NCI-H446 treated with DMSO at 0.1 percent for 48 hours (cell line): ENCODE measurements around the gene WHRN.

ENCODE experiments used
- DNase-seq: peaks from one replicate; lab custom pipeline; 2025; lab: John Stamatoyannopoulos, UW

WHRN gene

DNA sequence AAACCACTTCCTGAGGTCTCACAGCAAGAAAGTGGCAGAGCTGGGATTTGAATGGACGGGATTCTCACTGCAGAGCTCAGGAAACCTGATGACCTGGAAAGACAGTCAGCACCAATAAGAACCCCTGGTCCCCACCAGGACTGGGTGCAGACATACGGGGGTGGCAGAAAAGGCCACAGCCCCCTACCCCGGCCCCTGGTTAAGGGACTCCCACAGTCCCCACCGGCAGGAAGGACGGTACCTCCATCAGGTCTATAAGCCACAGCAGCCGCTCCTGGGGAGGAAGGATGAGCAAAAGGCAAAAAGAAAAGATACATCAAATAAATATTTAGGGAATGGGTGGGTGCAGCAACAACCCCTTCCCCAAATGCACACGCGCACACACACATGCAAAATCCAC, 85.5 kb downstream of the WHRN start:
- DNase-seq = no peak

DNA sequence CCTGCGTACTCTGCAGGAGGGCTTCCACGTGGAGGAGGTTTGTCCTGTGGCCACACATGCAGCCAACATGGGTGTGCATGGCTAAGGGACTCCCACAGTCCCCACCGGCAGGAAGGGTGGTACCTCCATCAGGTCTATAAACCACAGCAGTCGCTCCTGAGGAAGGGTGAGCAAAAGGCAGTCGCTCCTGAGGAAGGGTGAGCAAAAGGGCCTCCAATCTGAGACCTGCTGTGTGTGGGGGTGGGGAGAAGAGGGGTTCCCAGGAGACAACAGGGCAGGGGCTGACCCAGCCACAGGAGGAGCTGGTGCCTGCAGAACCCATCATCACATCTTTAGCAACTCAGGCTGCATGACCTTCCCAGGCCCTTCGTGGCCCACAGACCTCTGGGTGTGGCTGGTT, 87.2 kb downstream of the WHRN start:
- DNase-seq = no peak

DNA sequence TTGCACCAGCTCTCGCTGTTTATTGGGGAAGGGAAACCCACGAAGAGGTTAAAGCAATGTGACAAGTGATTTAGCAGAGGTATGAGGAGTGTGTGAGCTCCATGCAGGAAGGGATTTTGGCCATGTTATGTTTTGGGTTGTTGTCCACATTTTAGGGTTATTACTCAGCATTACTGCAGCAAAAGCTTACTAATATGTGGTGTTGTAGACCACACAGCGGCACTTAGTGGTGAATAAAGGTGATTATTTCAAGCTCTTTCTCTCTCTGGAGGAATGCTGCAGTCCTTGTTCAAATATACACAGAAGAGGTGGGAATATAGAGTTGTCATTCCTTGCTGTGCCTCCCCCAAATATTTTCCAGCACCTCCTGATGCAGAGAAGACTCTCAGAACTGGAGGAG, 87.8 kb downstream of the WHRN start:
- DNase-seq = no peak

DNA sequence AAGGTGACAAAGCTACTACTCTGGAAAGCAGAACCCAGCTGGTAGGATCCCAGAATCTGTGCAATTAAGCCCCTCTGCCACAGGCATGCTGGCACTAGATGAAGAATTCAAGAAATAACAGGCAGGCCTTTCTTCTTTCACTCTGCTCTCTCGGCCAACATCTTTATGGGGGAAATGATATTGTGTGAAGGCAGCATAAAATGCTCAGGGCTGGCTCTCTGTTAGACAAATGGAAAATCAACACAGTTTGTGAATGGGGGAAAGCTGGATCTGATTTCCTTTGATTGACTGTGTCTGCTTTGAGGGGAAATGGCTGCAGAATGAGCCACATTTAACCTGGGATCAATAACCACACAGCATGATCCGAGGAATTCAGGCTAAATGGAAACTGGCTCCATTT, 88.4 kb downstream of the WHRN start:
- DNase-seq = no peak

DNA sequence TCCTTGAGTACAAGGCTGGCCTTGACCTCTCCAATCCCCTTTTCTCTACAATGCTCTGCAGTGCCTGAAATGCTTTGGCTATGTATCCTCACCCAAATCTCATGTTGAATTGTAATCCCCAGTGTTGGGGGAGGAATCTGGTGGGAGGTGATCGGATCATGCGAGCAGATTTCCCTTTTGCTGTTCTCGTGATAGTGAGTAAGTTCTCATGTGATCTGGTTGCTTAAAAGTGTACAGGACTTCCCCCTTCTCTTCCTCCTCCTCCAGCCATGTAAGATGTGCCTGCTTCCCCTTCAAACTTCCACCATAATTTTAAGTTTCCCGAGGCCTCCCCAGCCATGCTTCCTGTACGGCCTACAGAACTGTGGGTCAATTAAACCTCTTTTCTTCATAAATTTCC, 89.0 kb downstream of the WHRN start:
- DNase-seq = no peak

DNA sequence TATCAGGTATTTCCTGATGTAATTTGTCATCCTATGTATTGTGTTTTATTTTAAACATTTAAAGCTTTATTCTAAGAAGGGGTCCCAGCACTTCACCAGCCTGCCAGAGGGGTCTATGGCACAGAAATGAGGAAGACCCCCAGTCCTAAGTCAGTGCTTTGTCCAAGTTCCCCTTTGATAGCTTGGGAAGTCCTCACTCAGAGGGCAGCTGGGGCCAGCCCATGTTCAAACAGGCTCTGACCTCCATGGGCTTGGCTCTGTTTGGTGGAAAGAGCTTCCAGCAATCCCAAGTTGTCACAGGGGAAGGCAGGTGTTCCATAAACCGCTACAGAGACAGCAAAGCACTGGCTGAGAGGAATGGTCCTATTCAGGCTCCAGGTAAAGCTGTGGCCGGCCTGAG, 90.9 kb downstream of the WHRN start:
- no peak for DNase-seq

DNA sequence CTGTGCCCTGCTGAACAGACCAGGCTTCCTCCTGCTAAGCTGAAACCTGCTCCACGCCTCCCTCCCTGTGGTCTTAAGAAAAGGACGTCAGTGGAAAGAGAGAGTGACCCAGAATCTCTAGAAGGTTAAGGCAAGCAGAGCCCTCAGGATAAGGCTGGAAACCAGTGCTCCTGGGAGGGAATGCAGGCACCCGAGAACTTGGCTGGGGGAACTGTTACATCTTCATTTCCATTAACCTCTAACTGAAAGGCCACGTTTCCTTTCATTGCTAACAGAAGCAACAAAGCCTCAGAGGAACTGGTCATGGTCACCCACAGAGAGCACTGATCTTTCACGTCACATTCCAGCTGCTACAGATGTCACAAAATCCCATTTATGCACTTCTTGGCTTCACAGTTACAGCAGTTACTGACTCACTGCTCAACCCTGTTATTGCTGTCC, 91.4 kb downstream of the WHRN start:
- no peak for DNase-seq

DNA sequence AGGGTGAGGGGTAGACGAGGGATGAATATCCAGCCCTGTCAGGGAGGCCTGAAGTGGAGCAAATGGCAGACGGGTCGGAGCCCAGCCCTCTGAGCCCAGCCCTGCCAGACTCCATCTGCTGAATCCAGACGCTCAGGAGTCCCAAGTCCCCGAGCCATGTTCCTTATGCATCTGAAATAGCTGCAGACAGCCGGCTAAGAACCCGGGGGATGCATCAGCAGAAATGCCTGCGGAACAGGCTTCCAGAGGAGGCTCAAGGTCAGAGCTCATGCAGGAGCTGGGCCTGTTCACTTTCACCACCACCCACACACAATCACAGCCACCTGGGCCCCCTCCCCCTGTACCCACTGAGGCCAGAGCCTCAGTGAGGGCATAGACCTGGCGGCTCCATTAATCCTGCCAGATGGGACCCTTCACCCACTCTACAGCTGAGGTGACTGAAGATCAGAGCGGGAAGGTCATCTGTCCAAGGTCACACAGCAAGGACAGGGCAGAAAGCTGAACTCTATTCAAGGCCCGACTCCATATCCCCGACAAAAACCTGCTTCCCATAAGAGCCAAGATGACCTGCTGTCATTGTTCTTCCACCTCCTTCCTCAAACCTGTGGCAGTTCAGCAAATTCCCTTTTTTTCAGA, 93.1 kb downstream of the WHRN start:
- no peak for DNase-seq

DNA sequence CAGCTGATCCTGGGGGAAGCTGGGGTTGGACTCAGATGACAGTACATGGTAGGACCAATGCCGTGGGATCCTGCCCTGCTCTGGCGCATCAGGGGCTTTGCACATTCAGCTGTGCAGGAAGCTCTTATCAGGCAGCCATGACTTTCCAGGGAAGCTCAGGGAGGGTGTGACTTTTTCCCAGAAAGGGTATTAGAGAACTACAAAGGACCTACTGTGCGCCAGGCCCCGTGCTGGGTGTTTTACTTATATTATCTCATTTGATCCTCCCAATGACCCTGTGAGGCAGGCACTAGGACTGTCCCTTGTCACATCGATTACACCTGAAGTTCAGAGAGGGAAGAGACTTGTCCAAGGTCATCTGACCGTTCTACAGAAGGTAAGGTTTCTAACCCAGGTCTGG, 93.8 kb downstream of the WHRN start:
- DNase-seq = no peak

DNA sequence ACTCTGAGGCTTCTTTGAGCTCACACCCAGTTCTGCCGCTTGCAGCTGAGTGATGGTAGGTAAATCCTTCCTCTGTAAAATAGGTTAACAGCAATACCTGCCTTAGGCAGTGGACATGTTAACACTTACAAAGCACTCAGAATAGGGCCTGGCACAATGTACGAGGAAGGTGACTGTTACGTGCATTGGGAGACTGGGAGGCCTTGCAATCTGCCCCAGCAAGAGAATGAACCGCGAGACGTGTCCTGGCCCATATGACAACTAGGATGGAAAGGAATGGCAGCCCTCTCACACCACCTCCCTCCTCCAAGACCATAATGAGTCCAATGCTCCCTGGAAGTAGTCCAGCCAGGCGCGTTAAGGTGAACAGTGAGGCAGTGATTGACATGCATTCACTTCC, 94.4 kb downstream of the WHRN start:
- DNase-seq = no peak

DNA sequence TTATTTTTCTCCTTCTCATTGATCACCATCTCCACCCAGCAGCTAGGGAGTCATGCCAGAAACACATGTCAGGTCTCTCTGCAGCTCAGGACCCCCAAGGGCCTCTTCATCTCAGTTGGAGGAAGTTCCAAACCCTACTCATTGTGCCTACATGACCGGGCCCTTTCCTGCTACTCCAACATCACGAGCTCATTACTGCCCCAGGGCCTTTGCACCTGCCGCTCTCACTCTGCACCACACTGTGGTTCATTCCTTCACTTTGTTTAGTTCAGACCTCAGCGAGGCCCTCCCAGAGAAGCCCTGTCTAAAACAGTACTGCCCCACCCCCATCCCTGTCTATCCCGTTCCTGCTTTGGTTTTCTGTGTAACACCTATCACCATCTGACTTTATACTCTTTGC, 95.4 kb downstream of the WHRN start:
- no peak for DNase-seq

DNA sequence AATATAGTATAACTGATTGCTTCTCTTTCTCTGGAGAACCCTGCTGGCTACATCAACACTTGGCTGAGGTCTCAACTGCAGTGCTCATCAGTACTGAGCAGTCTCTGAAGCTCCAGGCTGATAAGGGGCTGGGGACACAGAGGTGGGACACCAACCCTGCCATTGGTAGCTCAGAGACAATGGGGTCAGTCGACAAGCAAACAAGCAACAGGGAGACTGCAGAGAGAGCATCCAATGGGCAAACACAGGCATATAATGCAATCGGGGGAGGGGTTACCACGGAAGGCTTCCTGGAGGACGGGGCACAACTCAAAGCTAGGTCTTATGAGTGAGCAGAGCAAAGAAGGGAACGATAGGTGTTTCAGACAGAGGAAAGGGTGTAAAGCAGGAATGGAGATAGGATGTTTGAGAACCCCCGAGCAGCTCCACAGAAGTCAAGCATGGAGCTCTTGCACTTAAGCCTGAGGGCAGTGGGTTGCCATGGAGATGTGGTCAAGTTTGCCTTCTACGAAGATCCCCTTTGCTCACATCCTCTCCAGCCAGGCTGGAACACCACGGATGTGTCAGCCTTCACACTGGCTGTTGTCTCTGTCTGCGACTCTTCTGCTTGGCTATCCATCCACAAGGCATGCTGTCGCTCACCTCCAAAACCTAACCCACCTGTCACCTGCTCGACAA, 96.0 kb downstream of the WHRN start:
- no peak for DNase-seq

DNA sequence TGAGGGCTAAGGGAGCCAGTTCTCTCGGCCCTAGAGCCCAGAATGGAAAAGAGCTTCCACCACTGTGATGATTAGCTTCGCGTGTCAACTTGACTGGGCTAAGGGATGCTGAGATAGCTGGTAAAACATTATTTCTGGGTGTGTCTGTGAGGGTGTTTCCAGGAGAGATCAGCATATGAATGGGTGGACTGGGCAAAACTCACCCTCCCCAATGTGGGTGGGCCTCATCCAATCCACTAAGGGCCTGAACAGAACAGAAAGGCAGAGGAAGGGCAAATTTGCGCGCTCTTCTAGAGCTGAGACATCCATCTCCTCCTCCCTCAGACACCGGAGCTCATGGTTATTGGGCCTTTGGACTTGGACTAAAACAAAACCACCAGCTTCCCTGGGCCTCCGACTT, 96.6 kb downstream of the WHRN start:
- no peak for DNase-seq

DNA sequence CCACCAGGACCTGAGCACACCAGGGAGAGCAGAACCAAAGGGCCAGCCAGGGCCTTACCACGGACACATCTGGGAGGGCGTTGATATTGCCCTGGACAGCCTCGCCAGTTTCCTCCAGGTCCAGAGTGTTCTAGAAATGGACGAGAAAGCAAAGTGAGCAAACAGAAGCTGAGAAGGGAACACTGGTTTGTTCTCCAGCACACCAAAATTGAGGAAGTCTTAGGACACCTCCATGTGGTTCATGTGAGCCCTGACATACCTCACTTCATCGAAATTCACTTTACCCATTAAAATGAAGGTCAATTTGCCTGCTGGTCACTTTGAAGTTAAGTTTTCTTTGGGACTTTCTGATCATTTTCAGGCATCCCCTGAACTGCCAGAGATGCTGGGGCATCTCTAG, 97.4 kb downstream of the WHRN start:
- DNase-seq = no peak

DNA sequence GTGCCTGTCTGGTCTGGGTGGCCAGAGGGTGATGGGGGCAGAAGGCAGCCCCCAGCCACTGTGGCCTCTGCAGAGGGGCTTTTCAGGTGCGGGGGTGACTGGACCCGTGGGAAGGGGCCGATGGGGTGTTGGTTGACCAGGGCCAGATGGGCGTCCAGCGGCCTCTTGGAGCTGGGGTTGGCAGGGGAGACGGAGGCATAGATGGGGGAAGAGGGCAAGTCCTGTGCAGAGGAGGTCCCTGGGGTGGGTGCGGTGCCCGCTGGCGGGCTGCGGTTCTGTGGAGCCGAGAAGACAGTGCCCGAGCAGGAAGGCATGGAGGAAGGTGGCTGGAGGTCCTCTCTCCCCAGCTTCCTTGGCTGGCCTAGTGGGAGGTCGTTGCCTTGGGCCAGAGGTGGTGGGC, 98.8 kb downstream of the WHRN start:
- no peak for DNase-seq

DNA sequence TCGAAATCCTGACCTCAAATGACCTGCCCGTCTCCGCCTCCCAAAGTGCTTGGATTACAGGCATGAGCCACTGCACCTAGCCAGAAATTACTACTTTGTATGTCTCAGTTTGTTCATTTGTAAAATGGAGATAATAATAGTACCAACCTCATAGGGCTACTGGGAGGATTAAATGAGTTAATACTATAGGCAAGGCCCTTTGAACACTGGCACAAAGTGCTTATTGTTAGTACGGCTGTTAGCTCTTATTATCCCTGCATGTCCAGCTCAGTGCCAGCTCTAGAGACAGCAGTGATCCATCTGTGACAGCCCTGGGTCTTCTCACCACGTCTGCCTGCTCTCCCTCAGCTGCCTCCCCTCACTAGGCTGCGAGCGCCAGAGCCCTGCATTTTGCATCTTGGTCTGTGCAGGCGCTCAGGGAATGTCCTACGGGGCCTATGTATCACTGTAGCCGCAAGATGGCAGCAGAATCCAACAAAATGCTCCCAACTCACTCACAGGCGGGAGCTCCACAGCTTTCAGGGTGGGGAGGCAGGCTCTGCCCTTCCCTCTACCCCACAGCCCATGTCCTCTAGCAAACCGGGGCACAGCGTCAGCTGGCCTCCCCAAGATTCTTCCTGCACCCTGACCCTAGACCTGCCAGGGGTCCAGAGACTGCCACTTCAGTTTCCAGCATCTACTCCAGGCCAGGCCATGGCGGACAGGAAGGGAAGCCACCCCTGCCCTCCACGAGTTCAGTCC, 99.8 kb downstream of the WHRN start:
- DNase-seq = no peak

DNA sequence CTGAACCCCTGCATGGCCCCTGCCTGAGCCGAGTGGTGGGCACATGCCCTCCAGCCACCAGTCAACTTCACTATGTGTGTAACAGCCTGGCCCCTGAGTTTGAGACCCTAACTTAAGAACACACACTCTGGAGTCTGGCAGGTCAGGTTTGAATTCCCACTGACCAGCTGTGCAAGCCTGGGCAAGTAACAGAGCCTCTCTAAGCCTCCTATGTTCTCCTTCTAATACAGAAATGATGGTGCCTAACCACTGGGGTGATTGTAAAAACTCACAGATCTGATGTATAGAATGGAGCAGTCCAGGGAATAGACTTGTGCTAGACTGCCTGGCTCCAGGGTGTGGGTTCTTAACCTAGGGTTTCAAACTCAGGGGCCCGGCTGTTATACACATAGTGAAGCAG, 100.7 kb downstream of the WHRN start:
- DNase-seq = no peak

DNA sequence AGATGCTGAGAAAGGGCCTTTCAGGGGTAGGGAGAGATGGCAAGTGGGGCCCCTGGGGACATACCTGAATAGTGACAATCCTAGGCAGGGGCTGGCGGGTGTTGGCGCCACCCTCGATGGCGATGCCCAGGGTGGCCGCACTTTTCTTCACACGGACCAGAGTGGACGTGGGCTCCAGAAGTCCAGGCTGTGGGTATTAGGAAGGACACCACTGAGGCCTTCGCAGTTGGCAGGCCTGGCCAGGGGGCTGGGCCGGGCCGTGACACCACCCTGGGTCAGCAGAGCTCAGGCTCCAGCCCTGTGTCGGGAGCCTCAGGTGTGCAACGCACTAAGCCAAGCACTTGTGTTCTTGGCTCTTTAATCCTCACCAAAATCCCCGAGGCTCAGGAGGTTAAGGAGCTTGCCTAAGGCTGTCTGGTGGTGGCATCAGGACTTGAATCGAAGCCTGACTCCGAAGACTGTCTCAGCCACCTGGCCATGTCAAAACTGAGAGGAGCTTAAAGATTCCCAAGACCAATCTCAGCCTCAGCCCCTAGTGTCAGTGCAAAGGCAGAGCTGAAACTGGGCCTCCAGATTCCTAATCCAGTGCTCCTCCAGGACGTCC, 102.0 kb downstream of the WHRN start:
- DNase-seq = no peak

DNA sequence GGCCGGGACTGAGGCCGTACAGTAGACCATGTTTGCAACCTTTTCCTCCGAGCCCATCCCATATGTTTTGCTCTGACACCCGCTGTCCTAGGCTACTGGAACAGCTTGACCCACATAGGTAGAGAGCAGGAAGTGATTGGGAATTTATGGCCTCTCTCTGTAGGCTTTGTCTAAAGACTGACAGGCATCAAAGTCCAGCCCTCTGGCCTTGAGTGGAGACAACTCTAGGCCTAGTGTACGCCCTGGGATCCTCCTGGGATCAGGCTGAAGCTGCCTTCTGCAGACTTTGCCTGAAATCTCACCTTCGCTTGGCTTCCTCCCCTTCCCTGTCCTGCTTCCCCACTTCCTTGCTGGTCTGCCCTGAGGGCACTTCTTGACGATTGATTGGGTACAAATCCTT, 103.9 kb downstream of the WHRN start:
- DNase-seq = no peak

DNA sequence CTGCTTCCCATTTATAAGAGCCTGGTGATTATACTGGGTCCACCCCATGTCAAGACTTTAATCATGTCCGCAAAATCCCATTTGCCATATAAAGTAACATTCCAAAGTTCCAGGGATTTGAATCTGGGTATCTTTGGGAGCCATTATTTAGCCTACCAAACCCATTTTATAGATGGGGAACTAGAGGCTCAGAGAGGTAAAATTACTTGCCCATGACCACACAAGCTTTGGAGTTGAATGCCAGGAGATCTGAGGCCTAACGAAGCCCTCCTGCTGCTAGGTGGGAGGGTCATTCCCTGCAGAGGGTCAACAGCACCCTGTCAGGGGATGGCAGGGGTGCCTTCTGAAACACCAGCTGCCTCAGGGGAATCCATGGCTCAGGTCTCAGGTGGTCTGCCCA, 104.5 kb downstream of the WHRN start:
- no peak for DNase-seq

DNA sequence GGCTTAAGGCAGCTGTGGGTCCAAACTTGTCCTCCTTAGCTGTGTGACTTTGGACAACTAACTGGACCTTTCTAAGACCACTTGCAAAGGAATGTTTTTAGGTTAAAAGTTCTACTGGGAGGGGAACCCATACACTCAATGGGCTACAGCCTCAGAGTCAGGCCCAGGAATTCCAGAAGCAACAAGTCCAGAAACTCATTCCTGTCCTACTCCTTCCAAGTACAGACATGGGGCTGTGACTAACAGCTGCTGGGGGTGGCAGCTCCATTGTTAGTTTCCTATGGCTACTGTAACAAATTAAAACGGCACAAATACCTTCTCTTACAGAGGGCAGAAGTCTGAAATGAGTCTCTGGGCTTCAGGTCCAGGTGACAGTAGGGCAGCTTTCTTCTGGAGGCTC, 105.1 kb downstream of the WHRN start:
- no peak for DNase-seq

DNA sequence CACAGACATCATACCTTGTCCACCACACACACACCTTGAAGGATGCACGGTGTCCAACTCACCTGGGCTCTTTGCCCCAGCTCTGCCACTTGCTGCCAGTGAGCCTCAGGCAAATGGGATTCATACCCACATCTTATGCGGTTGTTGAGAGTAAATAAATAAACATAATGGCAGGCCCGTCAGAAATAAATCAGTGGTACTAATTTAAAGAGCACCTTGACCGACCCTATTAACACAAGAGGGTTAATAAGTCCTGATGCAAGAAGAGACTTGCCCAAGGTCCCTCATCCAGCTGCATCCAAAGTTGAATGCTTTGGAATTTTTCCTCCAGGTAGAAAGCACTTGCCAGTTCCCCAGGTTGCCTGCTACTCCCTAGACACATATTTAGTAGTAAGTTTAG, 105.9 kb downstream of the WHRN start:
- DNase-seq = no peak
